ENCODE measurements around the gene ZBTB45. TPM values are rescaled to one million over a fixed set of nuclear protein-coding genes. Genes with fewer than 3 reads are reported as not detected.

Gene ZBTB45
- total and polyA plus RNA-seq, 9 of the 15 experiments (the other 6 are each of a cell fraction or from before 2014, with no cell fraction given) = 0.08 to 16.1 (median 1.8) TPM

DNA sequence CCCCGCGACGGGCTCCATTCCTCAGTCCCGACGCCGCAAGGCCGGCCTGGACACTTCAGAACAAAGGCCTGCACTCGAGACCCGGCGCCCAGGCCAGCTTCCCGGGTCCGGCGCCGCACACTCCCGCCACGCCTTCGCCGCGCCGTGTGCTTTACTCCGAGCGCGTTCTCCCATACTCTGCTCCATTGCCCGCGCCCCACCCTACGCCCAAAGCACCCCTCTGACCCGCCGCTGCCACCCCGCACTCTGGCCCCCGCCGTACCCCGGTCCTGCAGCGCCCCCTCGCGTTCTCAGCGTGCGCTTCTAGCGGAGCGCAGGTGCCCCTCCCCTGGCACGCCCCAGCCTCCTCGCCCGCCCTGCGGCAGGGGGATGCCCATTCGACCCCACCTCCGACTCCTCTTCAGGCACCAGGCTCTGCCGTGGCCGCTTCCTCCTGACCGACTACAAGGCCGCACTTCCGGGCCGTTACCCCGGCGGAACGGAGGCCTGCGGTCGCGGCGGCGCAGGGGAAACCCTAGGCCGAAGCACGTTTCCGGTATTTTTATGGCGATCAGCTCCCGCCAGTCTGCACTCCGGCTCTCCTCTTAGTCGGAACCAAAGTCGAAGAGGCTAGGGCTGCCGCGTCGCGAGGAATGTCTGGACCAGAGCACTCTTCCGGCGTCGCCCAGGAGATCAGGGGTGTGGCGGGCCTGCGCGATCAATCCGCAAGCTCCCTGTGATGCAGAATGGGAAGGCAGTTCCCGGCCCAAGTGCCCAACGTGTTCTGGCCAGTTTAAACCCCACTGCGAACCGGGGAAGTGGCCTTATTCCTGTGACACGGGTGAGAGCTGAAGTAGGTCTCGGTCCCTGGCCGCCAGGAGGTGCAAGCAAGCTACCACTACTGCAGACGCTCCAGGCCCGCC, at the start of gene ZBTB45 (continued):
- TF ChIP-seq, protein P1, sequence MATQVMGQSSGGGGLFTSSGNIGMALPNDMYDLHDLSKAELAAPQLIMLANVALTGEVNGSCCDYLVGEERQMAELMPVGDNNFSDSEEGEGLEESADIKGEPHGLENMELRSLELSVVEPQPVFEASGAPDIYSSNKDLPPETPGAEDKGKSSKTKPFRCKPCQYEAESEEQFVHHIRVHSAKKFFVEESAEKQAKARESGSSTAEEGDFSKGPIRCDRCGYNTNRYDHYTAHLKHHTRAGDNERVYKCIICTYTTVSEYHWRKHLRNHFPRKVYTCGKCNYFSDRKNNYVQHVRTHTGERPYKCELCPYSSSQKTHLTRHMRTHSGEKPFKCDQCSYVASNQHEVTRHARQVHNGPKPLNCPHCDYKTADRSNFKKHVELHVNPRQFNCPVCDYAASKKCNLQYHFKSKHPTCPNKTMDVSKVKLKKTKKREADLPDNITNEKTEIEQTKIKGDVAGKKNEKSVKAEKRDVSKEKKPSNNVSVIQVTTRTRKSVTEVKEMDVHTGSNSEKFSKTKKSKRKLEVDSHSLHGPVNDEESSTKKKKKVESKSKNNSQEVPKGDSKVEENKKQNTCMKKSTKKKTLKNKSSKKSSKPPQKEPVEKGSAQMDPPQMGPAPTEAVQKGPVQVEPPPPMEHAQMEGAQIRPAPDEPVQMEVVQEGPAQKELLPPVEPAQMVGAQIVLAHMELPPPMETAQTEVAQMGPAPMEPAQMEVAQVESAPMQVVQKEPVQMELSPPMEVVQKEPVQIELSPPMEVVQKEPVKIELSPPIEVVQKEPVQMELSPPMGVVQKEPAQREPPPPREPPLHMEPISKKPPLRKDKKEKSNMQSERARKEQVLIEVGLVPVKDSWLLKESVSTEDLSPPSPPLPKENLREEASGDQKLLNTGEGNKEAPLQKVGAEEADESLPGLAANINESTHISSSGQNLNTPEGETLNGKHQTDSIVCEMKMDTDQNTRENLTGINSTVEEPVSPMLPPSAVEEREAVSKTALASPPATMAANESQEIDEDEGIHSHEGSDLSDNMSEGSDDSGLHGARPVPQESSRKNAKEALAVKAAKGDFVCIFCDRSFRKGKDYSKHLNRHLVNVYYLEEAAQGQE (IDR thresholded peaks at IDR 0.05; ENCODE audit: borderline replicate concordance) = peak; percentile 91
- TF ChIP-seq, protein P1 (CRISPR knock-in tag; IDR thresholded peaks at IDR 0.05; ENCODE audit: low read depth) = peak; percentile 73; the same call in 1 of the 2 replicates
- TF ChIP-seq ZNF134 (CRISPR knock-in tag; conservative IDR thresholded peaks at IDR 0.05) (0 out of 2 replicates have a peak, but pooled peaks have one; percentile 57), KAT8 (IDR thresholded peaks at IDR 0.05; ENCODE audit: low read depth) (no peak), NCOA4 (IDR thresholded peaks at IDR 0.05; ENCODE audit: partially characterized antibody) (peak; percentile 17), CGGBP1 (CRISPR knock-in tag; IDR thresholded peaks at IDR 0.05) (peak; percentile 91), KLF6 (CRISPR knock-in tag; IDR thresholded peaks at IDR 0.05; ENCODE audit: borderline replicate concordance) (peak; percentile 20; the same call in 1 of the 2 replicates)
- TF ChIP-seq, protein P2, sequence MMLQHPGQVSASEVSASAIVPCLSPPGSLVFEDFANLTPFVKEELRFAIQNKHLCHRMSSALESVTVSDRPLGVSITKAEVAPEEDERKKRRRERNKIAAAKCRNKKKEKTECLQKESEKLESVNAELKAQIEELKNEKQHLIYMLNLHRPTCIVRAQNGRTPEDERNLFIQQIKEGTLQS (IDR thresholded peaks at IDR 0.05) = no peak
- TF ChIP-seq, protein P2 (CRISPR knock-in tag; conservative IDR thresholded peaks at IDR 0.05) = peak; percentile 49; the same call in 1 of the 2 replicates
- TF ChIP-seq, protein P3, sequence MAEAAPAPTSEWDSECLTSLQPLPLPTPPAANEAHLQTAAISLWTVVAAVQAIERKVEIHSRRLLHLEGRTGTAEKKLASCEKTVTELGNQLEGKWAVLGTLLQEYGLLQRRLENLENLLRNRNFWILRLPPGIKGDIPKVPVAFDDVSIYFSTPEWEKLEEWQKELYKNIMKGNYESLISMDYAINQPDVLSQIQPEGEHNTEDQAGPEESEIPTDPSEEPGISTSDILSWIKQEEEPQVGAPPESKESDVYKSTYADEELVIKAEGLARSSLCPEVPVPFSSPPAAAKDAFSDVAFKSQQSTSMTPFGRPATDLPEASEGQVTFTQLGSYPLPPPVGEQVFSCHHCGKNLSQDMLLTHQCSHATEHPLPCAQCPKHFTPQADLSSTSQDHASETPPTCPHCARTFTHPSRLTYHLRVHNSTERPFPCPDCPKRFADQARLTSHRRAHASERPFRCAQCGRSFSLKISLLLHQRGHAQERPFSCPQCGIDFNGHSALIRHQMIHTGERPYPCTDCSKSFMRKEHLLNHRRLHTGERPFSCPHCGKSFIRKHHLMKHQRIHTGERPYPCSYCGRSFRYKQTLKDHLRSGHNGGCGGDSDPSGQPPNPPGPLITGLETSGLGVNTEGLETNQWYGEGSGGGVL (CRISPR knock-in tag; IDR thresholded peaks at IDR 0.05) = no peak
- TF ChIP-seq, protein P4, sequence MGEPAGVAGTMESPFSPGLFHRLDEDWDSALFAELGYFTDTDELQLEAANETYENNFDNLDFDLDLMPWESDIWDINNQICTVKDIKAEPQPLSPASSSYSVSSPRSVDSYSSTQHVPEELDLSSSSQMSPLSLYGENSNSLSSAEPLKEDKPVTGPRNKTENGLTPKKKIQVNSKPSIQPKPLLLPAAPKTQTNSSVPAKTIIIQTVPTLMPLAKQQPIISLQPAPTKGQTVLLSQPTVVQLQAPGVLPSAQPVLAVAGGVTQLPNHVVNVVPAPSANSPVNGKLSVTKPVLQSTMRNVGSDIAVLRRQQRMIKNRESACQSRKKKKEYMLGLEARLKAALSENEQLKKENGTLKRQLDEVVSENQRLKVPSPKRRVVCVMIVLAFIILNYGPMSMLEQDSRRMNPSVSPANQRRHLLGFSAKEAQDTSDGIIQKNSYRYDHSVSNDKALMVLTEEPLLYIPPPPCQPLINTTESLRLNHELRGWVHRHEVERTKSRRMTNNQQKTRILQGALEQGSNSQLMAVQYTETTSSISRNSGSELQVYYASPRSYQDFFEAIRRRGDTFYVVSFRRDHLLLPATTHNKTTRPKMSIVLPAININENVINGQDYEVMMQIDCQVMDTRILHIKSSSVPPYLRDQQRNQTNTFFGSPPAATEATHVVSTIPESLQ (CRISPR knock-in tag; IDR thresholded peaks at IDR 0.05) = peak; percentile 95

Measured in K562 (cell line).